PC-3 (cell line): ENCODE data around the gene GJB4. TPM values are rescaled to one million over a fixed set of nuclear protein-coding genes. Genes with fewer than 3 reads are reported as not detected.

Source experiments
- ATAC-seq: fragments of 200-7000 bp; cut with Tn5 transposase; 2 replicates; pipeline ENCODE4 v1.9.1; 2020; ENCODE audit warnings: mild to moderate bottlenecking, moderate library complexity
- BruUV-seq: library from RNA; stranded (reverse); fragments of 400-500 nt; replicated peaks from 2 replicates; lab custom pipeline; 2021; lab: Mats Ljungman, UMichigan
- CTCF ChIA-PET: fragments of 300-600 bp; sonication (Branson Sonifier 250); formaldehyde crosslinking; loops from one replicate; lab custom pipeline; 2022; ENCODE audit warnings: antibody characterized with exemption; lab: Charles Lee
- POLR2A ChIA-PET: fragments of 300-600 bp; sonication (Branson Sonifier 250); formaldehyde crosslinking; loops from one replicate; lab custom pipeline; 2022; ENCODE audit warnings: antibody characterized with exemption; ENCODE audit not compliant: unreplicated experiment; lab: Charles Lee
- DNase-seq: peaks from one replicate; pipeline ENCODE4 v3.0.0-alpha.2; 2015
- H2AFZ ChIP-seq: fragments of 300-600 bp; sonication (generic); 2 replicates; pipeline ENCODE4 v1.6.0; 2016; ENCODE audit warnings: antibody characterized with exemption, low read length
- H3F3A ChIP-seq: fragments of 300-600 bp; sonication (generic); one replicate; pipeline ENCODE4 v1.6.0; 2017; ENCODE audit warnings: antibody characterized with exemption, low read length, control low read depth, mild to moderate bottlenecking; ENCODE audit not compliant: unreplicated experiment
- H3K27ac ChIP-seq: fragments of 300-600 bp; sonication (generic); 2 replicates; pipeline ENCODE4 v1.5.1; 2016; ENCODE audit warnings: mild to moderate bottlenecking, low read length
- H3K27me3 ChIP-seq: fragments of 300-600 bp; sonication (generic); 2 replicates; pipeline ENCODE4 v1.6.1; 2016; ENCODE audit warnings: low read length, mixed read lengths
- H3K36me3 ChIP-seq: fragments of 300-600 bp; sonication (generic); 2 replicates; pipeline ENCODE4 v1.6.1; 2016; ENCODE audit warnings: low read depth, mixed run types, low read length, mixed read lengths
- H3K4me1 ChIP-seq: fragments of 300-600 bp; sonication (generic); 2 replicates; pipeline ENCODE4 v1.5.1; 2016; ENCODE audit warnings: low read length; ENCODE audit not compliant: insufficient read depth
- H3K4me2 ChIP-seq: fragments of 300-600 bp; sonication (generic); 2 replicates; pipeline ENCODE4 v1.6.0; 2016; ENCODE audit warnings: low read length
- H3K4me3 ChIP-seq: fragments of 300-600 bp; sonication (generic); 2 replicates; pipeline ENCODE4 v1.5.1; 2016; ENCODE audit warnings: mild to moderate bottlenecking, low read length, mixed read lengths
- H3K79me2 ChIP-seq: fragments of 300-600 bp; sonication (generic); 2 replicates; pipeline ENCODE4 v1.6.1; 2017; ENCODE audit warnings: low read length, mixed read lengths
- H3K9ac ChIP-seq: fragments of 300-600 bp; sonication (generic); 2 replicates; pipeline ENCODE4 v1.6.0; 2016; ENCODE audit warnings: mild to moderate bottlenecking, low read length
- H3K9me2 ChIP-seq: fragments of 300-600 bp; sonication (generic); replicated peaks from 2 replicates; pipeline ENCODE4 v1.6.1; 2016; ENCODE audit warnings: mixed run types, low read length, mixed read lengths
- H3K9me3 ChIP-seq: fragments of 300-600 bp; sonication (generic); 2 replicates; pipeline ENCODE4 v1.6.1; 2016; ENCODE audit warnings: low read length, mixed read lengths
- H4K20me1 ChIP-seq: fragments of 300-600 bp; sonication (generic); 2 replicates; pipeline ENCODE4 v1.6.1; 2016; ENCODE audit warnings: low read length, mixed read lengths
- CTCF ChIP-seq: fragments of 300-600 bp; sonication (generic); conservative IDR thresholded peaks from 2 replicates; pipeline ENCODE4 v1.5.1; 2017; ENCODE audit warnings: antibody characterized with exemption, low read depth, mild to moderate bottlenecking, low read length
- EZH2 ChIP-seq: fragments of 300-600 bp; sonication (generic); IDR thresholded peaks from one replicate; pipeline ENCODE4 v1.6.1; 2017; ENCODE audit warnings: antibody characterized with exemption, mild to moderate bottlenecking, low read length; ENCODE audit not compliant: unreplicated experiment
- EZH2phosphoT487 ChIP-seq: fragments of 300-600 bp; sonication (generic); IDR thresholded peaks from 2 replicates; pipeline ENCODE4 v1.6.1; 2018; ENCODE audit warnings: mild to moderate bottlenecking, antibody characterized with exemption, low read length, borderline replicate concordance
- intact Hi-C: fragments of 100-400 bp; cut with micrococcal nuclease; formaldehyde crosslinking; loops from 2 replicates; pipeline ENCODE4 v1.9.0; 2023
- total RNA-seq: library from RNA; depleted of rRNA; stranded (reverse); fragments of >200 nt; gene quantifications from 2 replicates; pipeline ENCODE4 v1.2.3, GENCODE V29; 2014

The GJB4 gene
- total RNA-seq, 1 experiment from 2014 or later, result not detected

GRCh38 chr1:34785875-34786470 is 26.4 kb downstream of the GJB4 start:
- POLR2A ChIA-PET, result no interaction called here
- Histone ChIP-seq H3K79me2 (peaks cover 48% of the 10 kb centered on the region), H3K27ac (peak overlapping the region; percentile 35), H4K20me1 (0 out of 2 replicates have a peak, but pooled peaks cover 7% of the 10 kb centered on the region), H2AFZ (no peak overlapping the region), H3K9ac (no peak overlapping the region), H3K27me3 (no peaks in the 10 kb centered on the region), H3K36me3 (peaks cover 29% of the 10 kb centered on the region), H3K9me2 (no peaks in the 10 kb centered on the region), H3F3A (no peaks in the 10 kb centered on the region), H3K4me3 (no peak overlapping the region), H3K4me1 (peaks cover 53% of the 10 kb centered on the region), H3K4me2 (peak overlapping the region; percentile 9; the same call in 1 of the 2 replicates), H3K9me3 (no peaks in the 10 kb centered on the region)
- DNase-seq (no peak), ATAC-seq (no peak)
- intact Hi-C loops, result loop anchor here (1.0 to 2.0 kb wide), 3 partner anchors 33 to 80 kb away; no protein-coding TSS in a partner anchor
- BruUV-seq, result no TSS peak
- CTCF ChIA-PET, result interaction anchor here (0.5 to 1.1 kb wide), 4 partner anchors 23 to 185 kb away, joined by 3 to 8 read pairs (median 4); partner anchors contain the start of gene GJB5
- no peak for TF ChIP-seq EZH2phosphoT487
- no peak for TF ChIP-seq CTCF
- no peak for TF ChIP-seq EZH2

GRCh38 chr1:34786521-34787325 is 27.2 kb downstream of the GJB4 start:
- TF ChIP-seq CTCF, result peak; percentile 85
- TF ChIP-seq EZH2phosphoT487, result no peak
- no peak for TF ChIP-seq EZH2
- POLR2A ChIA-PET, result no interaction called here
- H3K9ac ChIP-seq, result peak overlapping the region; percentile 24; the same call in 1 of the 2 replicates

More at GRCh38 chr1:34786521-34787325, 27.2 kb downstream of the GJB4 start:
- H3K36me3 ChIP-seq, result peaks cover 29% of the 10 kb centered on the region
- H3K27me3 ChIP-seq, result no peaks in the 10 kb centered on the region
- DNase-seq (peak; percentile 87), ATAC-seq (peak; percentile 76)
- peaks cover 41% of the 10 kb centered on the region for H3K79me2 ChIP-seq
- H2AFZ ChIP-seq, result no peak overlapping the region
- H3F3A ChIP-seq, result no peaks in the 10 kb centered on the region
- intact Hi-C loops, result loop anchor here (1.0 to 2.0 kb wide), 3 partner anchors 34 to 80 kb away; no protein-coding TSS in a partner anchor
- peak overlapping the region; percentile 80 for H3K27ac ChIP-seq
- peaks cover 53% of the 10 kb centered on the region for H3K4me1 ChIP-seq
- H3K4me2 ChIP-seq, result peak overlapping the region; percentile 29
- no peak overlapping the region for H3K4me3 ChIP-seq
- no TSS peak for BruUV-seq
- H3K9me2 ChIP-seq, result no peaks in the 10 kb centered on the region
- 0 out of 2 replicates have a peak, but pooled peaks cover 7% of the 10 kb centered on the region for H4K20me1 ChIP-seq
- H3K9me3 ChIP-seq, result no peaks in the 10 kb centered on the region
- CTCF ChIA-PET, result interaction anchor here (0.5 to 1.1 kb wide), 5 partner anchors 24 to 185 kb away, joined by 3 to 8 read pairs (median 3); partner anchors contain the start of gene GJB5
